Neural crest cell (in vitro differentiated cells): ENCODE measurements around the gene DDX18. TPM values are rescaled to one million over a fixed set of nuclear protein-coding genes. Genes with fewer than 3 reads are reported as not detected.
"Not testable (repeated sequence)": the region's sequence is repeated elsewhere in the genome, so short reads cannot be mapped to it uniquely, and the experiment has no call there.

ENCODE experiments used
- DNase-seq: peaks from one replicate; pipeline ENCODE4 v3.0.0; 2021; ENCODE audit warnings: low read depth, mixed read lengths, low spot score
- H3K27ac Mint-ChIP-seq: one replicate; pipeline ENCODE4 v1.8.0; 2021; ENCODE audit warnings: mild to moderate bottlenecking, mixed read lengths; ENCODE audit not compliant: unreplicated experiment
- H3K27me3 Mint-ChIP-seq: 2 replicates; pipeline ENCODE4 v1.8.0; 2021; ENCODE audit warnings: low read depth, mild to moderate bottlenecking, mixed read lengths
- H3K36me3 Mint-ChIP-seq: 2 replicates; pipeline ENCODE4 v1.8.0; 2021; ENCODE audit warnings: low read depth, mild to moderate bottlenecking, mixed read lengths
- H3K4me1 Mint-ChIP-seq: 2 replicates; pipeline ENCODE4 v1.8.0; 2021; ENCODE audit warnings: mixed read lengths
- H3K4me3 Mint-ChIP-seq: one replicate; pipeline ENCODE4 v1.8.0; 2021; ENCODE audit warnings: mild to moderate bottlenecking, mixed read lengths
- H3K9me3 Mint-ChIP-seq: 2 replicates; pipeline ENCODE4 v1.8.0; 2021; ENCODE audit warnings: mixed read lengths
- CTCF ChIP-seq: fragments of 200-600 bp; sonication (generic); conservative IDR thresholded peaks from 2 replicates; pipeline ENCODE4 v1.5.0; 2021; ENCODE audit warnings: antibody characterized with exemption, mild to moderate bottlenecking
- total RNA-seq: library from RNA; stranded (reverse); gene quantifications from 2 replicates; pipeline ENCODE4 v1.2.1, GENCODE V29; 2021

DDX18 gene
- total RNA-seq, 1 donor from 2014 or later: 76.7 TPM

DNA sequence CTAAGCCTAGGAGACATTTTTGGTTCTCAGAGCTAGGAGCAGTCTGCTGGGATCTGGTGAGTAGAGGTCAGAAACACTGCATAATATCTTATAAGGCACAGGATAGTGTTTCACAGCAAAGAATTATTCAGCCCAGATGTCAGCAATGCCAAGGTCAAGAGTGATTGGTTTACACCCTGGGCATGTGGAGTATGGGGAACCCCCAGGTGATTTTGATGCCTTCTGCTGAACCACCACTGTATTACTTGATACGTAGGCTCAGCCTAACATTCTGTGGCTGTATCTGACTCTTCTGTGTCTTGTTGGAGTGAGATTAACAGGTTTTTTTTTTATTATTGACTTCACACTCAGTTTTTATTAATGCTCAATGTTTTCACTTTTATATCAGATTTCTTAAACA is 6.0 kb downstream of the DDX18 start:
- DNase-seq: no peak
- peaks cover 9% of the 10 kb centered on the region for H3K4me1 Mint-ChIP-seq
- H3K4me3 Mint-ChIP-seq: no peak overlapping the region
- no peaks in the 10 kb centered on the region for H3K9me3 Mint-ChIP-seq
- no peak overlapping the region for H3K27ac Mint-ChIP-seq
- TF ChIP-seq CTCF: no peak
- H3K27me3 Mint-ChIP-seq: no peaks in the 10 kb centered on the region
- H3K36me3 Mint-ChIP-seq: peaks cover 16% of the 10 kb centered on the region

DNA sequence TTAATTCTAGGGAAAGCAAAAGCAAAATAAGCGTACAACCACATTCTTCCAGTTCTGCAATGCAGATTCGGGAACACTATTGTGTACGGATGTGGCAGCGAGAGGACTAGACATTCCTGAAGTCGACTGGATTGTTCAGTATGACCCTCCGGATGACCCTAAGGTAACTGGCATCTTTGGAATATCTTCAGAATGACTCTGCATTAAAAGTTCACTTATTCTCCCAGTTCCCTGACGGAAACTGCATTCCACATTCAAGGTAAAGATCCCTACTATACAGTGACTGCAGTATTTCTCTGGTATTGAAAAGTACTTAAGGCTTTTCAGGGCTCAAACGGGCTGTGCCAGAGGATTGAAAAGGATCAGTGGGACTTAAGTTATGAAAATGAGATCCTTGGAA is 10.9 kb downstream of the DDX18 start:
- DNase-seq: no peak
- H3K27ac Mint-ChIP-seq: no peak overlapping the region
- TF ChIP-seq CTCF: no peak
- H3K4me1 Mint-ChIP-seq: no peaks in the 10 kb centered on the region
- H3K9me3 Mint-ChIP-seq: no peaks in the 10 kb centered on the region
- H3K27me3 Mint-ChIP-seq: no peaks in the 10 kb centered on the region
- H3K4me3 Mint-ChIP-seq: no peak overlapping the region
- H3K36me3 Mint-ChIP-seq: peaks cover 39% of the 10 kb centered on the region

DNA sequence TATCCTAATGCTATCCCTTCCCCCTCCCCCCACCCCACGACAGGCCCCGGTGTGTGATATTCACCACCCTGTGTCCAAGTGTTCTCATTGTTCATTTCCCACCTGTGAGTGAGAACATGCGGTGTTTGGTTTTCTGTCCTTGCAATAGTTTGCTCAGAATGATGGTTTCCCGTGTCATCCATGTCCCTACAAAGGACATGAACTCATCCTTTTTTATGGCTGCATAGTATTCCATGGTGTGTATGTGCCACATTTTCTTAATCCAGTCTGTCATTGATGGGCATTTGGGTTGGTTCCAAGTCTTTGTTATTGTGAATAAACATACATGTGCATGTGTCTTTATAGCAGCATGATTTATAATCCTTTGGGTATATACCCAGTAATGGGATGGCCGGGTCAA is 13.0 kb downstream of the DDX18 start:
- not testable (repeated sequence) for H3K27ac Mint-ChIP-seq, H3K9me3 Mint-ChIP-seq, DNase-seq, H3K4me3 Mint-ChIP-seq, H3K4me1 Mint-ChIP-seq, H3K27me3 Mint-ChIP-seq
- H3K36me3 Mint-ChIP-seq: peaks cover 34% of the 10 kb centered on the region

DNA sequence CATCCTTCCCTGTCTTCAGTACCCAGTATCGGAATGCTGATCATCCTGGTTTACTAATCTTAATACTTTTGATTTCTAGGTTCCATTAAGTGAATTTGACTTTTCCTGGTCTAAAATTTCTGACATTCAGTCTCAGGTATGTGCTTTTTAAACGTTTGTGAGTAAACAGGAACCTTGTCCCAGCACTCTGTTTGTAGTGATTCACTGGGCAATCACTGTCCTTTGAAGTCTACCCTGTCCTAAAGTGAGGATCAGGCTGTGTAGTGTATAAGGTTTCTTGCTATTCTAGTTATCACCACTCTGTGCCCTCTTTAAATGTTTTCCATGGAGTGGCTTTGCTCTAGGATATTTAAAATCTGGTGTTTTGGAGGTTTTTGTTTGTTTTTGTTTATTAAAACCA is 14.4 kb downstream of the DDX18 start:
- H3K9me3 Mint-ChIP-seq: no peaks in the 10 kb centered on the region
- no peaks in the 10 kb centered on the region for H3K27me3 Mint-ChIP-seq
- no peak overlapping the region for H3K27ac Mint-ChIP-seq
- H3K4me1 Mint-ChIP-seq: no peaks in the 10 kb centered on the region
- no peak for DNase-seq
- peaks cover 29% of the 10 kb centered on the region for H3K36me3 Mint-ChIP-seq
- no peak for TF ChIP-seq CTCF
- H3K4me3 Mint-ChIP-seq: no peak overlapping the region

DNA sequence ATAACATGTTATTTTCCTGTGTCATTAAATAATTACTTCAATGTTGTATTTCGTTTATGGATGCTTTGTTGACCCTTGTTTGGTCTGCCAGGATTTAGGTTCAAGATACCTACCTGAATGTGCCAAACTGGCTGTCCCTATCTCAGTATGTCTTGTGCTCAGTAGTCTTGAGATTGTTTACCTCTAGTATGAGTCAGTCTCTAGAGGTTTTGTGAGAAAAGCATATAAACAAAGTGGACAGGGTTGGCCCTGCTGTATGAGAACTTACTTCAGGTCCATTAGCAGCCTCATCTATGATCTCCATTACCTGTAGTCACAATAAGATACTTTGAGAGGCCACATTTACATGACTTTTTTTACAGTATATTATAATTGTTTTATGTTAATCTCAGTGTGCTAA is 17.8 kb downstream of the DDX18 start:
- Mint-ChIP-seq H3K9me3 (no peaks in the 10 kb centered on the region), H3K4me1 (peaks cover 4% of the 10 kb centered on the region), H3K27me3 (peaks cover 2% of the 10 kb centered on the region), H3K27ac (no peak overlapping the region), H3K36me3 (peaks cover 14% of the 10 kb centered on the region), H3K4me3 (no peak overlapping the region)
- DNase-seq: no peak
- no peak for TF ChIP-seq CTCF

- Mint-ChIP-seq H3K27me3 (peaks cover 2% of the 10 kb centered on the region), H3K9me3 (no peaks in the 10 kb centered on the region), H3K27ac (no peak overlapping the region), H3K36me3 (peaks cover 7% of the 10 kb centered on the region), H3K4me1 (peaks cover 4% of the 10 kb centered on the region), H3K4me3 (no peak overlapping the region)
- no peak for TF ChIP-seq CTCF
- DNase-seq: no peak
These were observed 18.6 kb downstream of the DDX18 start for GRCh38 chr2:117832905-117833613.
